ENCODE data around the gene CFDP1.

DNA sequence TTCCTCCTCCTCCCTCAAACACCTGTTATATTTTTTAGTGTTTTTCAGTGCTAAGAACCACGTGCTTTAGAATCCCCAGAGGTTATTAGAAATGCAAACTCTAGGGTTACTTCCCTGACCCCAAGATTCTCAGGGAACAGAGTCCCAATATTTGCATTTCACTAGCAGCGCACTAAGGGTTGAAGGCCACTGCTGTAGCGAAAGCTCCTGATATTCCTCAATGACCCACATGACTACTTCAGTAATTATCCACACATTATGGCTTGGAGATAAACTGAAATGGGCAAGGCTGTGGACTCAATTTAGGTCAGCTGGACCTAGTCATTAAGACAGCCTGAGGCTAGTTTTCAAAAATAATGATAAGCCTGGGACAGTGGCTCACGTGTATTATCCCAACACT, 103.4 kb downstream of the CFDP1 start:
- TF ChIP-seq, protein P1, sequence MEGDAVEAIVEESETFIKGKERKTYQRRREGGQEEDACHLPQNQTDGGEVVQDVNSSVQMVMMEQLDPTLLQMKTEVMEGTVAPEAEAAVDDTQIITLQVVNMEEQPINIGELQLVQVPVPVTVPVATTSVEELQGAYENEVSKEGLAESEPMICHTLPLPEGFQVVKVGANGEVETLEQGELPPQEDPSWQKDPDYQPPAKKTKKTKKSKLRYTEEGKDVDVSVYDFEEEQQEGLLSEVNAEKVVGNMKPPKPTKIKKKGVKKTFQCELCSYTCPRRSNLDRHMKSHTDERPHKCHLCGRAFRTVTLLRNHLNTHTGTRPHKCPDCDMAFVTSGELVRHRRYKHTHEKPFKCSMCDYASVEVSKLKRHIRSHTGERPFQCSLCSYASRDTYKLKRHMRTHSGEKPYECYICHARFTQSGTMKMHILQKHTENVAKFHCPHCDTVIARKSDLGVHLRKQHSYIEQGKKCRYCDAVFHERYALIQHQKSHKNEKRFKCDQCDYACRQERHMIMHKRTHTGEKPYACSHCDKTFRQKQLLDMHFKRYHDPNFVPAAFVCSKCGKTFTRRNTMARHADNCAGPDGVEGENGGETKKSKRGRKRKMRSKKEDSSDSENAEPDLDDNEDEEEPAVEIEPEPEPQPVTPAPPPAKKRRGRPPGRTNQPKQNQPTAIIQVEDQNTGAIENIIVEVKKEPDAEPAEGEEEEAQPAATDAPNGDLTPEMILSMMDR (conservative IDR thresholded peaks at IDR 0.05 in 1 of 2, IDR thresholded peaks at IDR 0.05 in 1 of 2; ENCODE audit: low read depth in 1 of 2, low read length in 2 of 2) = no peak
- no peak for TF ChIP-seq EZH2 (IDR thresholded peaks at IDR 0.05; ENCODE audit: low read length, missing control alignments)

Data from fibroblast of lung (primary cell).